ENCODE data around the gene PLPPR3.
"Not testable (repeated sequence)": the region's sequence is repeated elsewhere in the genome, so short reads cannot be mapped to it uniquely, and the experiment has no call there.

The PLPPR3 gene

GRCh38 chr19:861756-862580, 40.2 kb upstream of the PLPPR3 start:
- no peaks in the 10 kb centered on the region for H3K9me3 ChIP-seq (ENCODE audit: control insufficient read depth, low read length)
- H3K9ac ChIP-seq (ENCODE audit: low read length): no peak overlapping the region
- H3K4me3 ChIP-seq (ENCODE audit: low read length): no peak overlapping the region

GRCh38 chr19:861141-861755, 39.5 kb upstream of the PLPPR3 start:
- H3K4me3 ChIP-seq (ENCODE audit: low read length): no peak overlapping the region
- H3K27me3 ChIP-seq (ENCODE audit: control insufficient read depth, insufficient read depth, low read length): peaks cover 14% of the 10 kb centered on the region
- no peak overlapping the region for H3K9ac ChIP-seq (ENCODE audit: low read length)
- no peaks in the 10 kb centered on the region for H3K36me3 ChIP-seq (ENCODE audit: control insufficient read depth, insufficient read depth, low read length)
- H3K9me3 ChIP-seq (ENCODE audit: control insufficient read depth, low read length): no peaks in the 10 kb centered on the region
- H3K4me1 ChIP-seq (ENCODE audit: control insufficient read depth, insufficient read depth, low read length): peaks cover 22% of the 10 kb centered on the region

More at GRCh38 chr19:861756-862580, 40.2 kb upstream of the PLPPR3 start:
- H3K4me1 ChIP-seq (ENCODE audit: control insufficient read depth, insufficient read depth, low read length): peaks cover 22% of the 10 kb centered on the region
- no peaks in the 10 kb centered on the region for H3K36me3 ChIP-seq (ENCODE audit: control insufficient read depth, insufficient read depth, low read length)
- peaks cover 14% of the 10 kb centered on the region for H3K27me3 ChIP-seq (ENCODE audit: control insufficient read depth, insufficient read depth, low read length)

- no peaks in the 10 kb centered on the region for H3K36me3 ChIP-seq (ENCODE audit: control insufficient read depth, insufficient read depth, low read length)
- peak within 1 kb of the TSS; percentile 15 for H3K9ac ChIP-seq (ENCODE audit: low read length)
- H3K4me1 ChIP-seq (ENCODE audit: control insufficient read depth, insufficient read depth, low read length): peaks cover 22% of the 10 kb centered on the region
- H3K9me3 ChIP-seq (ENCODE audit: control insufficient read depth, low read length): no peaks in the 10 kb centered on the region
- peaks cover 14% of the 10 kb centered on the region for H3K27me3 ChIP-seq (ENCODE audit: control insufficient read depth, insufficient read depth, low read length)
- no peak within 1 kb of the TSS for H3K4me3 ChIP-seq (ENCODE audit: low read length)
Observed at GRCh38 chr19:858868-859843, 37.4 kb upstream of the PLPPR3 start, which contains the start of gene CFD. CFD (plus strand) TSS chr19:859664; CDS start chr19:859690, 26 bp downstream.

GRCh38 chr19:858284-858683, 36.5 kb upstream of the PLPPR3 start:
- Histone ChIP-seq H3K9ac (ENCODE audit: low read length) (no peak overlapping the region), H3K9me3 (ENCODE audit: control insufficient read depth, low read length) (no peaks in the 10 kb centered on the region), H3K4me1 (ENCODE audit: control insufficient read depth, insufficient read depth, low read length) (peaks cover 17% of the 10 kb centered on the region), H3K4me3 (ENCODE audit: low read length) (no peak overlapping the region), H3K36me3 (ENCODE audit: control insufficient read depth, insufficient read depth, low read length) (no peaks in the 10 kb centered on the region), H3K27me3 (ENCODE audit: control insufficient read depth, insufficient read depth, low read length) (peaks cover 15% of the 10 kb centered on the region)

GRCh38 chr19:855566-856120, 33.9 kb upstream of the PLPPR3 start:
- H3K27me3 ChIP-seq (ENCODE audit: control insufficient read depth, insufficient read depth, low read length): peaks cover 27% of the 10 kb centered on the region

GRCh38 chr19:855142-855541, 33.4 kb upstream of the PLPPR3 start:
- no peaks in the 10 kb centered on the region for H3K36me3 ChIP-seq (ENCODE audit: control insufficient read depth, insufficient read depth, low read length)
- peaks cover 8% of the 10 kb centered on the region for H3K4me1 ChIP-seq (ENCODE audit: control insufficient read depth, insufficient read depth, low read length)
- H3K9ac ChIP-seq (ENCODE audit: low read length): no peak overlapping the region
- H3K4me3 ChIP-seq (ENCODE audit: low read length): no peak overlapping the region
- no peaks in the 10 kb centered on the region for H3K9me3 ChIP-seq (ENCODE audit: control insufficient read depth, low read length)
- H3K27me3 ChIP-seq (ENCODE audit: control insufficient read depth, insufficient read depth, low read length): peaks cover 26% of the 10 kb centered on the region

More at GRCh38 chr19:855566-856120, 33.9 kb upstream of the PLPPR3 start:
- Histone ChIP-seq H3K9ac (ENCODE audit: low read length) (no peak overlapping the region), H3K4me3 (ENCODE audit: low read length) (no peak overlapping the region), H3K36me3 (ENCODE audit: control insufficient read depth, insufficient read depth, low read length) (no peaks in the 10 kb centered on the region), H3K9me3 (ENCODE audit: control insufficient read depth, low read length) (no peaks in the 10 kb centered on the region), H3K4me1 (ENCODE audit: control insufficient read depth, insufficient read depth, low read length) (peaks cover 8% of the 10 kb centered on the region)

GRCh38 chr19:854549-854948, 32.8 kb upstream of the PLPPR3 start:
- Histone ChIP-seq H3K9ac (ENCODE audit: low read length) (no peak overlapping the region), H3K4me1 (ENCODE audit: control insufficient read depth, insufficient read depth, low read length) (peaks cover 5% of the 10 kb centered on the region), H3K36me3 (ENCODE audit: control insufficient read depth, insufficient read depth, low read length) (no peaks in the 10 kb centered on the region), H3K27me3 (ENCODE audit: control insufficient read depth, insufficient read depth, low read length) (peaks cover 21% of the 10 kb centered on the region), H3K9me3 (ENCODE audit: control insufficient read depth, low read length) (no peaks in the 10 kb centered on the region), H3K4me3 (ENCODE audit: low read length) (no peak overlapping the region)

GRCh38 chr19:853614-854220, 32.0 kb upstream of the PLPPR3 start:
- not testable (repeated sequence) for H3K4me1 ChIP-seq (ENCODE audit: control insufficient read depth, insufficient read depth, low read length); H3K4me3 ChIP-seq (ENCODE audit: low read length); H3K36me3 ChIP-seq (ENCODE audit: control insufficient read depth, insufficient read depth, low read length); H3K9ac ChIP-seq (ENCODE audit: low read length); H3K9me3 ChIP-seq (ENCODE audit: control insufficient read depth, low read length)
- H3K27me3 ChIP-seq (ENCODE audit: control insufficient read depth, insufficient read depth, low read length): peaks cover 21% of the 10 kb centered on the region

GRCh38 chr19:853014-853585, 31.3 kb upstream of the PLPPR3 start:
- Histone ChIP-seq H3K4me3 (ENCODE audit: low read length) (no peak overlapping the region), H3K27me3 (ENCODE audit: control insufficient read depth, insufficient read depth, low read length) (peaks cover 27% of the 10 kb centered on the region), H3K4me1 (ENCODE audit: control insufficient read depth, insufficient read depth, low read length) (no peaks in the 10 kb centered on the region), H3K36me3 (ENCODE audit: control insufficient read depth, insufficient read depth, low read length) (no peaks in the 10 kb centered on the region), H3K9ac (ENCODE audit: low read length) (no peak overlapping the region), H3K9me3 (ENCODE audit: control insufficient read depth, low read length) (no peaks in the 10 kb centered on the region)

- Histone ChIP-seq H3K9ac (ENCODE audit: low read length) (no peak within 1 kb of the TSS), H3K4me3 (ENCODE audit: low read length) (no peak within 1 kb of the TSS)
Observed at GRCh38 chr19:852136-853013, 30.6 kb upstream of the PLPPR3 start, which contains the start of gene ELANE. ELANE (plus strand) TSS chr19:852303; CDS start chr19:852329, 26 bp downstream.

More at GRCh38 chr19:852136-853013, 30.6 kb upstream of the PLPPR3 start, which contains the start of gene ELANE:
- no peaks in the 10 kb centered on the region for H3K36me3 ChIP-seq (ENCODE audit: control insufficient read depth, insufficient read depth, low read length)
- no peaks in the 10 kb centered on the region for H3K4me1 ChIP-seq (ENCODE audit: control insufficient read depth, insufficient read depth, low read length)
- H3K9me3 ChIP-seq (ENCODE audit: control insufficient read depth, low read length): no peaks in the 10 kb centered on the region
- peaks cover 34% of the 10 kb centered on the region for H3K27me3 ChIP-seq (ENCODE audit: control insufficient read depth, insufficient read depth, low read length)

Measured in mucosa of stomach (tissue), 1 donor.